Measurements from ENCODE around the gene PRLR.

PRLR gene

DNA sequence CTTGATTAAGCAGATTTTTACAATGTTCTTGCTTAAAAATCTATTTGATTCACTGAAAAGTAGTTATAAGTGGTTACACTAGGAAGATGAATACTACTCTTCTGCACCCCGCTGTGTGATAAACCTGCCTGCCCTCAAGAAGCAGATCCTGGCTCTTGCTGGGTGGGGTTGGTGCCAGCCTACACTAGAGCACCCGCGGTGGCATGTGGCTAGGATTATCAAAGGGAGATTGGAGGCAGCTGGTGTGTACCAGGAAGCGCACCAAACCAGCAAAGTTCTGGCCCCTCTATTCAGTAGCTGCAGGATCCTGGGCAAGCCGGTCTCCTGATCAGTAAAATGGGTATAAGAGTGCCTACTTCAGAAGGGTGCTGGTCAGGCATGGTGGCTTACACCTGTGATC is 43.5 kb downstream of the PRLR start:
- no peak overlapping the region for H3K4ac ChIP-seq (ENCODE audit: low read depth, low read length)

DNA sequence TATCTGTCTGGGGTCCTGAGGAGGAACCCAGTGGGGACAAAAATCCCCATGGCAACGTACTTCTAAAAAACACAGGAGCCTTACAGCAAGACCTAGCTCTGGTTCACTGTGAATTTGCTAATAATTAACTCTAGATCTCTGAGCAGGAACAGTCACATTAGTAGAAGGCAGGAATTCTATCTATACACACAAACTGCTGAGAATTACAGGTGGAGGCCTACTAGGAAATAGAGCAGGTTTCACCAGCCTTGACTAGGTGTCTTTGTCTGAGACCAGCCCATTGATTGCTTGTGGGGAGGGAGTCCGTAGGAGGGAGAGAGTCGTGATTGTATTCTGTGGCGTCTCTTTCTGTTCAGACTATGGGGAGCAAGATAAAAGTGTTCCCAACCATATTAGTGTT is 44.8 kb downstream of the PRLR start:
- Histone ChIP-seq H3K4me2 (ENCODE audit: low read length) (no peak overlapping the region), H3K4me3 (ENCODE audit: low read length) (no peak overlapping the region), H3K56ac (ENCODE audit: low read length) (no peak overlapping the region), H4K8ac (ENCODE audit: low read depth, low read length) (no peak overlapping the region), H3K9ac (ENCODE audit: low read length) (no peak overlapping the region), H3K79me1 (ENCODE audit: low read length) (no peaks in the 10 kb centered on the region), H2AK5ac (ENCODE audit: low read length) (no peak overlapping the region), H4K5ac (ENCODE audit: low read length) (no peak overlapping the region), H3K18ac (ENCODE audit: low read length) (no peak overlapping the region), H3K27ac (ENCODE audit: low read depth, low read length) (no peak overlapping the region), H3K23ac (ENCODE audit: low read length) (no peak overlapping the region), H3K4me1 (ENCODE audit: control insufficient read depth, low read depth, low read length) (peaks cover 3% of the 10 kb centered on the region), H2BK5ac (ENCODE audit: low read length) (no peak overlapping the region), H3K79me2 (ENCODE audit: control insufficient read depth, insufficient read depth, low read length) (no peaks in the 10 kb centered on the region), H3K4ac (ENCODE audit: low read depth, low read length) (no peak overlapping the region), H2BK120ac (ENCODE audit: low read depth, low read length) (no peak overlapping the region), H2BK15ac (replicated peaks; ENCODE audit: low read depth) (no peak overlapping the region), H3K36me3 (ENCODE audit: control insufficient read depth, insufficient read depth, low read length) (no peaks in the 10 kb centered on the region), H3K27me3 (ENCODE audit: insufficient read depth, low read length, poor library complexity) (no peaks in the 10 kb centered on the region)
- DNase-seq = no peak
- WGBS (ENCODE audit: extremely low coverage, insufficient coverage, low lambda C conversion rate) = no CpG with 5 or more reads among the region's 4 CpGs

More for the DNA sequence above, 43.5 kb downstream of the PRLR start:
- Histone ChIP-seq H2BK5ac (ENCODE audit: low read length) (no peak overlapping the region), H3K4me2 (ENCODE audit: low read length) (no peak overlapping the region), H3K23ac (ENCODE audit: low read length) (no peak overlapping the region), H3K56ac (ENCODE audit: low read length) (no peak overlapping the region), H4K8ac (ENCODE audit: low read depth, low read length) (no peak overlapping the region), H4K5ac (ENCODE audit: low read length) (no peak overlapping the region), H3K79me1 (ENCODE audit: low read length) (no peaks in the 10 kb centered on the region), H3K9ac (ENCODE audit: low read length) (no peak overlapping the region), H3K36me3 (ENCODE audit: control insufficient read depth, insufficient read depth, low read length) (no peaks in the 10 kb centered on the region), H3K4me1 (ENCODE audit: control insufficient read depth, low read depth, low read length) (peaks cover 3% of the 10 kb centered on the region), H3K4me3 (ENCODE audit: low read length) (no peak overlapping the region), H2BK120ac (ENCODE audit: low read depth, low read length) (no peak overlapping the region), H3K27ac (ENCODE audit: low read depth, low read length) (no peak overlapping the region), H2BK15ac (replicated peaks; ENCODE audit: low read depth) (no peak overlapping the region), H2AK5ac (ENCODE audit: low read length) (no peak overlapping the region), H3K79me2 (ENCODE audit: control insufficient read depth, insufficient read depth, low read length) (no peaks in the 10 kb centered on the region), H3K18ac (ENCODE audit: low read length) (no peak overlapping the region), H3K27me3 (ENCODE audit: insufficient read depth, low read length, poor library complexity) (no peaks in the 10 kb centered on the region)
- WGBS (ENCODE audit: extremely low coverage, insufficient coverage, low lambda C conversion rate) = no CpG with 5 or more reads among the region's 5 CpGs
- no peak for DNase-seq

DNA sequence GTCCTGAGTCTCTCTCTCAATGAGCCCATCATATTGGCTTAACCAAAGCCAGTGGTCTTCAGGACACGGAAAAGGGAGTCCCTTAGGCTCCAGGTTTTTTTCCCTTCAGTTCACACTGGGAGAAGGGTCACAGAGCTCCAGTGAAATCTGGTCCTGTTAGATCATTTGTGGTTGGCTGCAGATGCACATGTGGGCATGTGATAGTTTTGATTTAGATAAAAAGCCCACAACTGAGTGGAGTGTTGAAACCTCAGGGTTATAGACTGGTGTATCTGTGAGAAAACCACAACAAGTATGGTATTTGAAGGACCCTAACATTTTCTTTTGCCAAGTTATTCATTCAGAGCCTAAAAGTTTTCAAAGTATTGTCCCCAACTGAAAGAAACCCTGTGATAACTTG is 46.7 kb downstream of the PRLR start:
- no CpG with 5 or more reads among the region's 1 CpG for WGBS (ENCODE audit: extremely low coverage, insufficient coverage, low lambda C conversion rate)
- H3K27me3 ChIP-seq (ENCODE audit: insufficient read depth, low read length, poor library complexity) = no peaks in the 10 kb centered on the region

DNA sequence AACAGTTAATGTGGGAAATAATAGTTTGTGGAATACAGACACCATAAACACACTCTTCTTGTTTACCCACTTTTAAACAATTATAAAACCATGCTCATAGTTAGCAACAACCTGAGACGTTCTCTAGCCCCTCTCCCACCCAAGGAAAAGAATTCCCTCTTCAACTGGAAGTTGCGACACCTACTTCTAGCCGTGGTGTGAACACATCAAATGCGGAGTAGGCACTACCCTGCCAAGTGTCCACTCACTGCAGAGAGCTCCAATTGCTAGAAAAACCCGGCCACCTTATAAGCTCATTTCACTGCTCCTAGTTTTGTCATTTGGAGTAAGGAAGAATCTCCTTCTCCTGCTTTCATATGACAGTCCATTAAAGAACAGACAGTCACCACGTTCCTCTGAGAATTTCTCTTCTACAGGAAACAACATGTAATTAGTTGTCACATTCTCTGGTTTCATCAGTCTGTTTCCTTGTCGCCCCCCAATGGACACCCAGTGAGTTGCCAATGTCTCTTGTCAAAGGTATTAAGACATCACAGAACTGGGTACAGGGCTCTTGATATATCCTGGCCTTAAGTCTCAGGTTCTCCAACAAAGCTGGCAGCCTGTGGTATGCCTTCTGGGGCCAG is 47.3 kb downstream of the PRLR start:
- H2BK5ac ChIP-seq (ENCODE audit: low read length) = no peak overlapping the region
- no peaks in the 10 kb centered on the region for H3K36me3 ChIP-seq (ENCODE audit: control insufficient read depth, insufficient read depth, low read length)
- no peak overlapping the region for H3K23ac ChIP-seq (ENCODE audit: low read length)
- no peak overlapping the region for H3K27ac ChIP-seq (ENCODE audit: low read depth, low read length)
- H3K56ac ChIP-seq (ENCODE audit: low read length) = no peak overlapping the region
- peak overlapping the region; percentile 6 for H3K9ac ChIP-seq (ENCODE audit: low read length)
- no peak overlapping the region for H4K5ac ChIP-seq (ENCODE audit: low read length)
- no peak overlapping the region for H3K4me2 ChIP-seq (ENCODE audit: low read length)
- H3K4ac ChIP-seq (ENCODE audit: low read depth, low read length) = peak overlapping the region; percentile 63
- H4K8ac ChIP-seq (ENCODE audit: low read depth, low read length) = no peak overlapping the region
- H2BK15ac ChIP-seq (replicated peaks; ENCODE audit: low read depth) = no peak overlapping the region
- no peak overlapping the region for H3K4me3 ChIP-seq (ENCODE audit: low read length)
- H3K79me1 ChIP-seq (ENCODE audit: low read length) = no peaks in the 10 kb centered on the region
- H2BK120ac ChIP-seq (ENCODE audit: low read depth, low read length) = no peak overlapping the region
- no peaks in the 10 kb centered on the region for H3K79me2 ChIP-seq (ENCODE audit: control insufficient read depth, insufficient read depth, low read length)
- H3K27me3 ChIP-seq (ENCODE audit: insufficient read depth, low read length, poor library complexity) = no peaks in the 10 kb centered on the region
- no peak overlapping the region for H2AK5ac ChIP-seq (ENCODE audit: low read length)
- WGBS (ENCODE audit: extremely low coverage, insufficient coverage, low lambda C conversion rate) = no CpG with 5 or more reads among the region's 7 CpGs
- peaks cover 3% of the 10 kb centered on the region for H3K4me1 ChIP-seq (ENCODE audit: control insufficient read depth, low read depth, low read length)
- peak overlapping the region; percentile 61 for H3K18ac ChIP-seq (ENCODE audit: low read length)
- DNase-seq = peak; percentile 91

More for the DNA sequence above, 46.7 kb downstream of the PRLR start:
- no peak for DNase-seq
- Histone ChIP-seq H3K4me2 (ENCODE audit: low read length) (no peak overlapping the region), H4K8ac (ENCODE audit: low read depth, low read length) (no peak overlapping the region), H3K36me3 (ENCODE audit: control insufficient read depth, insufficient read depth, low read length) (no peaks in the 10 kb centered on the region), H3K79me1 (ENCODE audit: low read length) (no peaks in the 10 kb centered on the region), H3K4me1 (ENCODE audit: control insufficient read depth, low read depth, low read length) (peaks cover 3% of the 10 kb centered on the region), H3K9ac (ENCODE audit: low read length) (peak overlapping the region; percentile 6), H3K4ac (ENCODE audit: low read depth, low read length) (peak overlapping the region; percentile 63), H4K5ac (ENCODE audit: low read length) (no peak overlapping the region), H3K4me3 (ENCODE audit: low read length) (no peak overlapping the region), H3K23ac (ENCODE audit: low read length) (no peak overlapping the region), H2AK5ac (ENCODE audit: low read length) (no peak overlapping the region), H2BK5ac (ENCODE audit: low read length) (no peak overlapping the region), H2BK15ac (replicated peaks; ENCODE audit: low read depth) (no peak overlapping the region), H3K18ac (ENCODE audit: low read length) (peak overlapping the region; percentile 61), H3K56ac (ENCODE audit: low read length) (no peak overlapping the region), H3K79me2 (ENCODE audit: control insufficient read depth, insufficient read depth, low read length) (no peaks in the 10 kb centered on the region), H2BK120ac (ENCODE audit: low read depth, low read length) (no peak overlapping the region), H3K27ac (ENCODE audit: low read depth, low read length) (no peak overlapping the region)

DNA sequence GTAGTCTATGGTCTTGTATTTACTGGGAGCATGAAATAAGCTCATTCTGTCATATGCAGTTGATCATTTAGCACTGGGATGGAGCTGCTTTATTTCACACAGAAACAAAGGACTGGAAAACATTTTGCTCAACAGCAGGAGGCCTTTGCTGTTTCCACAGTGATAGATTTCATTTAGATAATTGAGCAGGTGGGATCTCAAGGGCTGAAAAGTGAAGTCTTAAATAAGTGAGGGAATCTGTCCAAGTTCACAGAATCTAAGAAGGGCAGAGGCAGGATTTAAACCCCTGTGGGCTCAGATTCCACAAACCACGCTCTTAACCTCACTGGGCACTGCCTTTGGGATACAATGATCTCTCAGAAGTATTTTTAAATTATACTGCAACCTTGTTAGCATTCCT is 47.8 kb downstream of the PRLR start:
- peak overlapping the region; percentile 62 for H4K5ac ChIP-seq (ENCODE audit: low read length)
- H4K8ac ChIP-seq (ENCODE audit: low read depth, low read length) = no peak overlapping the region
- H3K9ac ChIP-seq (ENCODE audit: low read length) = no peak overlapping the region
- WGBS (ENCODE audit: extremely low coverage, insufficient coverage, low lambda C conversion rate) = no CpG with 5 or more reads among the region's 1 CpG
- no peaks in the 10 kb centered on the region for H3K79me1 ChIP-seq (ENCODE audit: low read length)
- H3K27me3 ChIP-seq (ENCODE audit: insufficient read depth, low read length, poor library complexity) = no peaks in the 10 kb centered on the region
- H3K23ac ChIP-seq (ENCODE audit: low read length) = no peak overlapping the region
- no peaks in the 10 kb centered on the region for H3K79me2 ChIP-seq (ENCODE audit: control insufficient read depth, insufficient read depth, low read length)
- no peak overlapping the region for H3K18ac ChIP-seq (ENCODE audit: low read length)
- no peak overlapping the region for H3K4me2 ChIP-seq (ENCODE audit: low read length)
- H3K56ac ChIP-seq (ENCODE audit: low read length) = no peak overlapping the region
- DNase-seq = peak; percentile 24
- H2BK120ac ChIP-seq (ENCODE audit: low read depth, low read length) = no peak overlapping the region
- no peaks in the 10 kb centered on the region for H3K36me3 ChIP-seq (ENCODE audit: control insufficient read depth, insufficient read depth, low read length)
- H3K4ac ChIP-seq (ENCODE audit: low read depth, low read length) = no peak overlapping the region
- peaks cover 3% of the 10 kb centered on the region for H3K4me1 ChIP-seq (ENCODE audit: control insufficient read depth, low read depth, low read length)
- no peak overlapping the region for H2BK5ac ChIP-seq (ENCODE audit: low read length)
- H2AK5ac ChIP-seq (ENCODE audit: low read length) = no peak overlapping the region
- no peak overlapping the region for H3K4me3 ChIP-seq (ENCODE audit: low read length)
- H3K27ac ChIP-seq (ENCODE audit: low read depth, low read length) = no peak overlapping the region
- no peak overlapping the region for H2BK15ac ChIP-seq (replicated peaks; ENCODE audit: low read depth)

DNA sequence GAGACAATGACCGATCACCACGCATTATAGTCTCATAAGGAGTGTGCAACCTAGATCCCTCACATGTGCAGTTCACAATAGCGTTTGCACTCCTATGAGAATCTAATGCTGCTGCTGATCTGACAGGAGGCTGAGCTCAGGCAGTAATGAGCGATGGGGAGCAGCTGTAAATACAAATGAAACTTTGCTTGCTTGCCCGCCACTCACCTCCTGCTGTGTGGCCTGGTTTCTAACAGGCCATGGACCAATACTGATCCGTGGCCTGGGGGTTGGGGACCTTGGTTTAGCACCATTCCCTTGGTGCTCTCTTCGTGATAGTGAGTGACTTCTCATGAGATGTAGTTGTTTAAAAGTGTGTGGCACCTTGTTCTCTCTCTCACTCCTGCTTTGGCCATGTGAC is 50.2 kb downstream of the PRLR start:
- no CpG with 5 or more reads among the region's 7 CpGs for WGBS (ENCODE audit: extremely low coverage, insufficient coverage, low lambda C conversion rate)
- Histone ChIP-seq H3K27me3 (ENCODE audit: insufficient read depth, low read length, poor library complexity) (no peaks in the 10 kb centered on the region), H4K5ac (ENCODE audit: low read length) (no peak overlapping the region), H2BK15ac (replicated peaks; ENCODE audit: low read depth) (no peak overlapping the region), H3K4ac (ENCODE audit: low read depth, low read length) (no peak overlapping the region), H2AK5ac (ENCODE audit: low read length) (no peak overlapping the region), H3K56ac (ENCODE audit: low read length) (no peak overlapping the region), H3K79me1 (ENCODE audit: low read length) (no peaks in the 10 kb centered on the region), H3K79me2 (ENCODE audit: control insufficient read depth, insufficient read depth, low read length) (no peaks in the 10 kb centered on the region), H3K4me3 (ENCODE audit: low read length) (no peak overlapping the region), H3K36me3 (ENCODE audit: control insufficient read depth, insufficient read depth, low read length) (no peaks in the 10 kb centered on the region), H3K18ac (ENCODE audit: low read length) (no peak overlapping the region), H2BK5ac (ENCODE audit: low read length) (no peak overlapping the region), H3K9ac (ENCODE audit: low read length) (no peak overlapping the region), H3K4me1 (ENCODE audit: control insufficient read depth, low read depth, low read length) (peaks cover 3% of the 10 kb centered on the region), H3K23ac (ENCODE audit: low read length) (no peak overlapping the region), H4K8ac (ENCODE audit: low read depth, low read length) (no peak overlapping the region), H2BK120ac (ENCODE audit: low read depth, low read length) (no peak overlapping the region), H3K4me2 (ENCODE audit: low read length) (no peak overlapping the region), H3K27ac (ENCODE audit: low read depth, low read length) (no peak overlapping the region)
- no peak for DNase-seq

All from mesendoderm (in vitro differentiated cells).